Mesothelial cell of epicardium (in vitro differentiated cells): Measurements from ENCODE around the gene NEK6. TPM values are rescaled to one million over a fixed set of nuclear protein-coding genes. Genes with fewer than 3 reads are reported as not detected.

Source experiments
- DNase-seq, 2 experiments: peaks; one replicate each; pipeline ENCODE4 v3.0.0; 2021; ENCODE audit warnings: low spot score in 2 of 2; ENCODE audit not compliant: unreplicated experiment in 2 of 2
- H3K27ac Mint-ChIP-seq: 2 replicates; pipeline ENCODE4 v1.8.0; 2021; ENCODE audit warnings: mixed read lengths
- H3K27me3 Mint-ChIP-seq: 2 replicates; pipeline ENCODE4 v1.8.0; 2021; ENCODE audit warnings: low read depth, mixed read lengths
- H3K36me3 Mint-ChIP-seq: 2 replicates; pipeline ENCODE4 v1.8.0; 2021; ENCODE audit warnings: mixed read lengths
- H3K4me1 Mint-ChIP-seq: 2 replicates; pipeline ENCODE4 v1.8.0; 2021; ENCODE audit warnings: mixed read lengths
- H3K4me3 Mint-ChIP-seq: 2 replicates; pipeline ENCODE4 v1.8.0; 2021; ENCODE audit warnings: mild to moderate bottlenecking, moderate library complexity, mixed read lengths
- H3K9me3 Mint-ChIP-seq: 2 replicates; pipeline ENCODE4 v1.8.0; 2021; ENCODE audit warnings: mixed read lengths
- CTCF ChIP-seq: fragments of 200-600 bp; sonication (generic); IDR thresholded peaks from one replicate; pipeline ENCODE4 v1.5.0; 2021; ENCODE audit warnings: antibody characterized with exemption; ENCODE audit not compliant: unreplicated experiment
- total RNA-seq: library from RNA; stranded (reverse); gene quantifications from 3 replicates; pipeline ENCODE4 v1.2.1, GENCODE V29; 2021

NEK6 gene
- total RNA-seq, 1 donor from 2014 or later: 42.9 TPM

GRCh38 chr9:124348831-124349230, 91.1 kb downstream of the NEK6 start:
- H3K27ac Mint-ChIP-seq: no peak overlapping the region
- H3K4me1 Mint-ChIP-seq: no peaks in the 10 kb centered on the region
- no peaks in the 10 kb centered on the region for H3K27me3 Mint-ChIP-seq

GRCh38 chr9:124349267-124349666, 91.5 kb downstream of the NEK6 start:
- Mint-ChIP-seq H3K27me3 (no peaks in the 10 kb centered on the region), H3K27ac (no peak overlapping the region), H3K9me3 (no peaks in the 10 kb centered on the region), H3K36me3 (peaks cover 32% of the 10 kb centered on the region), H3K4me1 (no peaks in the 10 kb centered on the region), H3K4me3 (no peak overlapping the region)
- no peak for DNase-seq
- TF ChIP-seq CTCF: no peak

More at GRCh38 chr9:124348831-124349230, 91.1 kb downstream of the NEK6 start:
- no peak overlapping the region for H3K4me3 Mint-ChIP-seq
- no peak for DNase-seq
- no peak for TF ChIP-seq CTCF
- H3K9me3 Mint-ChIP-seq: no peaks in the 10 kb centered on the region
- H3K36me3 Mint-ChIP-seq: peaks cover 29% of the 10 kb centered on the region

- no peaks in the 10 kb centered on the region for H3K9me3 Mint-ChIP-seq
- peaks cover 35% of the 10 kb centered on the region for H3K36me3 Mint-ChIP-seq
- no peak for TF ChIP-seq CTCF
- no peak overlapping the region for H3K4me3 Mint-ChIP-seq
- H3K27ac Mint-ChIP-seq: no peak overlapping the region
- DNase-seq: no peak
- H3K27me3 Mint-ChIP-seq: no peaks in the 10 kb centered on the region
- H3K4me1 Mint-ChIP-seq: no peaks in the 10 kb centered on the region
These were observed 92.1 kb downstream of the NEK6 start for GRCh38 chr9:124349675-124350493.

- Mint-ChIP-seq H3K36me3 (peaks cover 35% of the 10 kb centered on the region), H3K4me3 (no peak overlapping the region), H3K27ac (no peak overlapping the region), H3K27me3 (no peaks in the 10 kb centered on the region), H3K4me1 (no peaks in the 10 kb centered on the region), H3K9me3 (no peaks in the 10 kb centered on the region)
- no peak for DNase-seq
- TF ChIP-seq CTCF: no peak
These were observed 92.9 kb downstream of the NEK6 start for GRCh38 chr9:124350494-124351263.

GRCh38 chr9:124351672-124352468, 94.1 kb downstream of the NEK6 start:
- no peak for TF ChIP-seq CTCF
- Mint-ChIP-seq H3K9me3 (no peaks in the 10 kb centered on the region), H3K4me3 (no peak overlapping the region), H3K36me3 (peaks cover 38% of the 10 kb centered on the region), H3K4me1 (no peaks in the 10 kb centered on the region), H3K27me3 (no peaks in the 10 kb centered on the region), H3K27ac (no peak overlapping the region)
- DNase-seq: no peak
